OCI-LY7 (cell line): ENCODE measurements around the gene KRTAP10-12. TPM values are rescaled to one million over a fixed set of nuclear protein-coding genes. Genes with fewer than 3 reads are reported as not detected.

Experiments used
- BruUV-seq: library from RNA; stranded (reverse); fragments of 400-500 nt; replicated peaks from 2 replicates; lab custom pipeline; 2021; lab: Mats Ljungman, UMichigan
- CTCF ChIA-PET: fragments of 300-600 bp; sonication (Branson Sonifier 250); formaldehyde crosslinking; loops from one replicate; lab custom pipeline; 2022; ENCODE audit warnings: antibody characterized with exemption; ENCODE audit not compliant: unreplicated experiment; lab: Charles Lee
- POLR2A ChIA-PET: fragments of 300-600 bp; sonication (Branson Sonifier 250); formaldehyde crosslinking; loops from one replicate; lab custom pipeline; 2022; ENCODE audit warnings: antibody characterized with exemption; lab: Charles Lee
- DNase-seq: peaks from one replicate; pipeline ENCODE4 v3.0.0-alpha.2; 2015; ENCODE audit warnings: low spot score
- H2AFZ ChIP-seq: fragments of 200-600 bp; sonication (generic), shearing (Covaris generic); 2 replicates; pipeline ENCODE4 v1.6.1; 2014; ENCODE audit warnings: mild to moderate bottlenecking, antibody characterized with exemption, low read length, moderate library complexity
- H3K27ac ChIP-seq: fragments of 200-600 bp; sonication (generic); 2 replicates; pipeline ENCODE4 v1.5.1; 2014; ENCODE audit warnings: mixed run types, low read depth, mild to moderate bottlenecking, moderate library complexity, low read length, inconsistent platforms; ENCODE audit not compliant: poor library complexity, severe bottlenecking
- H3K36me3 ChIP-seq: fragments of 200-600 bp; sonication (generic); 2 replicates; pipeline ENCODE4 v1.6.1; 2014; ENCODE audit warnings: mild to moderate bottlenecking, antibody characterized with exemption, low read length, moderate library complexity, mixed read lengths; ENCODE audit not compliant: insufficient read depth
- H3K4me1 ChIP-seq: fragments of 200-600 bp; sonication (generic); 2 replicates; pipeline ENCODE4 v1.5.1; 2014; ENCODE audit warnings: mild to moderate bottlenecking, low read length; ENCODE audit not compliant: insufficient read depth, poor library complexity, severe bottlenecking
- H3K4me2 ChIP-seq: fragments of 200-600 bp; sonication (generic); 2 replicates; pipeline ENCODE4 v1.6.1; 2014; ENCODE audit warnings: mild to moderate bottlenecking, low read length
- H3K4me3 ChIP-seq: fragments of 200-600 bp; sonication (generic); 2 replicates; pipeline ENCODE4 v1.5.1; 2014; ENCODE audit warnings: mild to moderate bottlenecking, low read depth, low read length; ENCODE audit not compliant: poor library complexity, severe bottlenecking
- H3K79me2 ChIP-seq: fragments of 200-600 bp; sonication (generic); 2 replicates; pipeline ENCODE4 v1.6.1; 2016; ENCODE audit warnings: low read depth, mild to moderate bottlenecking, low read length, moderate library complexity, mixed read lengths; ENCODE audit not compliant: insufficient read depth
- H3K9me2 ChIP-seq: fragments of 200-600 bp; sonication (generic); 2 replicates; pipeline ENCODE4 v1.6.1; 2016; ENCODE audit warnings: mild to moderate bottlenecking, low read length, mixed read lengths; ENCODE audit not compliant: insufficient read depth
- H3K9me3 ChIP-seq: fragments of 200-600 bp; sonication (generic); 2 replicates; pipeline ENCODE4 v1.6.1; 2014; ENCODE audit warnings: mild to moderate bottlenecking, mixed run types, low read length, mixed read lengths
- H4K20me1 ChIP-seq: fragments of 200-600 bp; sonication (generic); 2 replicates; pipeline ENCODE4 v1.6.1; 2014; ENCODE audit warnings: mild to moderate bottlenecking, antibody characterized with exemption, low read length, moderate library complexity, mixed read lengths; ENCODE audit not compliant: insufficient read depth
- CTCF ChIP-seq: fragments of 200-600 bp; sonication (generic); conservative IDR thresholded peaks from 2 replicates; pipeline ENCODE4 v1.5.1; 2014; ENCODE audit warnings: mild to moderate bottlenecking, antibody characterized with exemption, low read length, moderate library complexity, mixed read lengths
- EZH2phosphoT487 ChIP-seq: fragments of 200-600 bp; sonication (generic); IDR thresholded peaks from 2 replicates; pipeline ENCODE4 v1.6.1; 2018; ENCODE audit warnings: low read depth, borderline replicate concordance, mild to moderate bottlenecking, mixed run types, antibody characterized with exemption, low read length, moderate library complexity, mixed read lengths
- intact Hi-C: fragments of 100-400 bp; cut with micrococcal nuclease; formaldehyde crosslinking; loops from one replicate; pipeline ENCODE4 v1.10.0; 2022; ENCODE audit not compliant: unreplicated experiment
- total RNA-seq, 2 experiments: library from RNA; depleted of rRNA in 1 of 2; stranded (reverse); fragments of >200 nt in 1 of 2; shearing (Covaris generic) in 1 of 2; gene quantifications; 2 replicates each; pipeline ENCODE4 v1.2.3, GENCODE V29; 2014 to 2022

KRTAP10-12 gene
- total RNA-seq, 2 experiments from 2014 or later = not detected

DNA sequence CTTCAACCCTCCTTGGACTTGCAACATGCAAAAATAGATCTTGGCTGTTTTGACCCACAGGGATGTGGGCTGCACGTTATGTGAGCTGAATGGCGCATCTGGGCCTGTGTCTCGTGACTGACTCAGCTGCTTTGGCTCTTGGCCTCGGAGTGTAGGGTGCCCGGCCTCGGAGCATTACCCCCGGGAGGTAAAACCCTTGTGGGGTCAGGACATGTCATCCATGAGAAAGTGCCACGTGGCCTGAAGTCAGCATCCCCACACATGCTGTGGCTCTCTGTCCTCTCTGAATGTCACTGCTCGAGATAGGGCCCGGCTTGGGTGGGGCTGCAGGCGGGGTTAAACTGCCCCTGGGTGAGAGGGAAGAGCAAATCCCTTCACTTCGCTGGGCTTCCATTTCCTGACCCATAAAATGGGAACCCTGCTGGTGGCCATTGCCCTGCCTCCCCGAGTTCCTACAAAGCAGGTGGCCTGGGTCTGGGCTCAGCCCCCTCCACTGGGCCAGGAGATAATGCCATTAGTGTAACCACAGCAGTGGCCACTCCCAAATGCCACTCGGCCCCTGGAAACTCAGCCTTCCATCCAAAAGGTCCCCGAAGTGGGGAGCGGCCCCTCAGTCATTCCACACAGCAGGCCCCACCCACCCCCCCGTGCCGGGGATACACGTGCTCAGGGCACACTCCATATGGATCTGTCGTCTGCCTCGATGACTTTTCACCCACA, 37.2 kb downstream of the KRTAP10-12 start:
- no peak for TF ChIP-seq EZH2phosphoT487
- no peak for TF ChIP-seq CTCF
- BruUV-seq = no TSS peak
- no peaks in the 10 kb centered on the region for H4K20me1 ChIP-seq
- no peak overlapping the region for H3K4me3 ChIP-seq
- H3K36me3 ChIP-seq = no peaks in the 10 kb centered on the region
- H3K79me2 ChIP-seq = no peaks in the 10 kb centered on the region
- H3K9me3 ChIP-seq = no peaks in the 10 kb centered on the region
- POLR2A ChIA-PET = no interaction called here
- H2AFZ ChIP-seq = no peak overlapping the region
- CTCF ChIA-PET = no interaction called here
- H3K4me2 ChIP-seq = no peak overlapping the region
- no peak overlapping the region for H3K27ac ChIP-seq
- no peaks in the 10 kb centered on the region for H3K9me2 ChIP-seq
- no peaks in the 10 kb centered on the region for H3K4me1 ChIP-seq
- intact Hi-C loops = no loop called here
- DNase-seq = no peak

GRCh38 chr21:44734841-44735240, 37.9 kb downstream of the KRTAP10-12 start:
- H3K4me2 ChIP-seq = no peak overlapping the region
- POLR2A ChIA-PET = no interaction called here
- no peak for DNase-seq
- H3K36me3 ChIP-seq = no peaks in the 10 kb centered on the region
- no peaks in the 10 kb centered on the region for H3K79me2 ChIP-seq
- TF ChIP-seq EZH2phosphoT487 (no peak), CTCF (no peak)
- intact Hi-C loops = no loop called here
- H3K27ac ChIP-seq = no peak overlapping the region
- no peaks in the 10 kb centered on the region for H3K9me2 ChIP-seq
- CTCF ChIA-PET = no interaction called here
- no TSS peak for BruUV-seq
- H3K4me3 ChIP-seq = no peak overlapping the region
- H3K9me3 ChIP-seq = no peaks in the 10 kb centered on the region
- no peaks in the 10 kb centered on the region for H3K4me1 ChIP-seq
- H2AFZ ChIP-seq = no peak overlapping the region
- no peaks in the 10 kb centered on the region for H4K20me1 ChIP-seq

DNA sequence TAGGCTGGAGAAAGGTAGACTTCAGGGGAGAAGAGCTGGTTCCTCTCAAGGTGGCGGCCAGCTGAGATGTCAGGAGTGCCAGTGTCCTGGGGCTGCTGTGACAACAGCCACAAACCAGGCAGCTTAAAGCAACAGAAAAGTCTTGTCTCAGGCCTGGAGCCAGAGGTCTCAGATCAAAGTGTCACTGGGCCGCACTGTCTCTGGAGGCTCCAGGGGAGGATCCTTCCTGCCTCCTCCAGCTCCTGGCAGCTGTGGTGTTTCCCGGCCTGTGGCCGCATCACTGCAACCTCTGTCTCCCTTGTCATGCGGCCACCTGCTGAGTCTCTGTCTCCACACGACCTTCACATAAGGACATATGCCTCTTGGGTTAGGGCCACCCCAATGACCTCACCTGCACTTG, 38.8 kb downstream of the KRTAP10-12 start:
- Histone ChIP-seq H4K20me1 (no peaks in the 10 kb centered on the region), H3K36me3 (no peaks in the 10 kb centered on the region), H3K4me1 (no peaks in the 10 kb centered on the region), H3K9me3 (no peaks in the 10 kb centered on the region), H3K27ac (no peak overlapping the region), H3K9me2 (no peaks in the 10 kb centered on the region), H2AFZ (no peak overlapping the region), H3K4me2 (no peak overlapping the region), H3K79me2 (no peaks in the 10 kb centered on the region), H3K4me3 (no peak overlapping the region)
- intact Hi-C loops = no loop called here
- CTCF ChIA-PET = interaction anchor here (0.6 kb wide), 1 partner anchor 1154 kb away, joined by 4 read pairs; no protein-coding TSS in a partner anchor
- DNase-seq = no peak
- no TSS peak for BruUV-seq
- POLR2A ChIA-PET = no interaction called here
- TF ChIP-seq EZH2phosphoT487 (no peak), CTCF (no peak)
